Prostate gland (tissue), 2 donors: ENCODE results near the gene COQ10B.

Experiments used
- CTCF ChIP-seq, 4 experiments: fragments of 200-600 bp in 2 of 4; fragments of 450-650 bp in 2 of 4; sonication (generic) in 2 of 4; IDR thresholded peaks; 1 replicate in 3 of 4; 2 replicates in 1 of 4; pipeline ENCODE4 v1.5.1; 2016 to 2019; ENCODE audit warnings: antibody characterized with exemption in 4 of 4, mild to moderate bottlenecking in 2 of 4, moderate library complexity in 2 of 4
- POLR2AphosphoS5 ChIP-seq: sonication (generic); formaldehyde crosslinking; IDR thresholded peaks from one replicate; pipeline ENCODE4 v1.6.1; 2017; ENCODE audit warnings: antibody characterized with exemption

GRCh38 chr2:197472166-197472565, 18.8 kb downstream of the COQ10B start:
- TF ChIP-seq CTCF (IDR thresholded peaks at IDR 0.05) = no peak
- no peak for TF ChIP-seq POLR2AphosphoS5
